ENCODE results near the gene PAPLN.

PAPLN gene

DNA sequence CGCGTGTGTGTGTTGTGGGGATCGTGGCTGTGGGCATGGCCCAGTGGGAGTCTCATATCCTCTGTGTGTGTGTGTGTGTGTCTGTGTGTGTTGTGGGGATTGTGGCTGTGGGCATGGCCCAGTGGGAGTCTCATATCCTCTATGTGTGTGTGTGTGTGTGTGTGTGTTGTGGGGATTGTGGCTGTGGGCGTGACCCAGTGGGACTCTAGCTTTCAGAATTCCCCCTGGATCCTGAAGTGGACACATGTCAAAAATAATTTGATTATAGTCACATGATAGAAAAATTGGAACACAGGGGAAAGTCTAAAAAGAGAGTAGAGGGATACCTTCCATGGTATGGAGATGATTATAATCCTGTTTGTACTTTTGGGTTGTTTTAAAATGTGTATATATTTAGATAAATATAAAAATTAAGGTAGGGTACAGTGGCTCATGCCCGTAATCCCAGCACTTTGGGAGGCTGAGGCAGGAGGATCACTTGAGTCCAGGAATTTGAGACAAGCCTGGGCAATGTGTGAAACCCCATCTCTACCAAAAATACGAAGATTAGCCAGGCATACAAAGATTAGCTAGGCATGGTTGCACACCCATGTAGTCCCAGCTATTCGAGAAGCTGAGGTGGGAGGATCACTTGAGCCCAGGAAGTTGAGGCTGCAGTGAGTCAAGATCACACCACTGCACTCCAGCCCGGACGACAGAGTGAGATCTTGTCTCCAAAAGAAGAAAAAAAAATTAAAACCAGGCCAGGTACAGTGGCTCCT, 11.0 kb downstream of the PAPLN start:
- no peak for DNase-seq

DNA sequence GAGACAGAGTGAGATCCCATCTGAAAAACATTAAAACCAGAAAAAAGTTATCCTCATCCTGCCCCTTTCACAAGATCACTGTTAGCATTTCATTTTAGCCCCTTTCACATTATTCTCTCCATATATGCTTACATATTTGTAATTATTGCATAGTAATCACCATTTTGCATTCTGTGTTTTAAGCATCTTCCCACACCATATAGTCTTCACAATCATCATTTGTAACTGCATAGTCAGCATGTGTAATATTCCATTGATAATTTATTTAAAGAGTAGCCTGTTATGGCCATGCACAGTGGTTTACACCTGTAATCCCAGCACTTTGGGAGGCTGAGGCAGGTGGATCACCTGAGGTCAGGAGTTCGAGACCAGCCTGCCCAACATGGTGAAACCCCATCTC, 11.8 kb downstream of the PAPLN start:
- DNase-seq: no peak

DNA sequence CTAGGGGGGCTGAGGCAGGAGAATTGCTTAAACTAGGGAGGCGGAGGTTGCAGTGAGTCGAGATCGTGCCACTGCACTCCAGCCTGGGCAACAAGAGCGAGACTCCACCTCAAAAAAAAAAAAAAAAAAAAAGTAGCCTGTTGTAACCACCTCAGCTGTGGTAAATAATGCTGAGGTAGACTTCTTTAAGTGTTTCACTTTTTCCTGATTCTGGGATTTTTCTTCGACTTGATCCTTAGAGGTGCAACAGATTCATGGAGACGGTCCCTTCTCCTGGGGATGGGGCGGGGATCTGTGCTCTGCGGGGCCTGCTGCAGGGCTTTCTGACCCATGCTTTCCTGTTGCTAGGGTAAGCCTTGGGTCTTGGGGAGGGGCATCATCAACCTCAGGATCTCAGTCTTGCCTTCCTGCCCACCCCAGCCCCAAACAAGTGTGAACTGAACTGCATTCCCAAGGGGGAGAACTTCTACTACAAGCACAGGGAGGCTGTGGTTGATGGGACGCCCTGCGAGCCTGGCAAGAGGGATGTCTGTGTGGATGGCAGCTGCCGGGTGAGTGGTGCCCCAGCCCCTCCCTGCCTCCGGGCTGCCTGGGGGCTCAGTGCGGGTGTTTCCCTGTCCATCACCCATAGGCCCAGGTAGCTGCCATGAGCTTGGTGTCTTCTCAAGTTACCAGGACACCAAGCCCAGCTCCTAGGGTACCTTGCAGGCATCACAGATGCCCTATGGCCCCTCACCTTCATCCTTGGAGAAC, 12.4 kb downstream of the PAPLN start:
- no peak for DNase-seq

DNA sequence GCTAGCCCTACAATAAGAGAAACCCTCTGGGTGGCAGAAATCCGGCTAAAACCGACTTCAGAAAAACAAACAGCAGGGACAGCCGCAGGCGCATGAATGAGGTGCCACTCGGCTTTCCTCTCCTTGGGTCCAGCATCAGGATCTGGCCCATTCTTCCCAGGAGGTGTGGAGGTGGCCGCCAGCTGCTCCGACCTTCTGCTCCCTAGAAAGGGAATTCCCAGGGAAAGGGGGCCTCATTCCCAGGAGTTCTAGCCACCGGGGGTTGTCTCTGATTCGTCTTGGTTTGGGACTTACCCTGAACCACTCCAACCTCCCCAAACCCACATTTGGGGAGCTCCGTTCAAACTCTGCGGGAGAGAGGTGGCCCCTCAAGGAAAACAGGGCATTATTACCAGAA, 13.0 kb downstream of the PAPLN start:
- DNase-seq: no peak

DNA sequence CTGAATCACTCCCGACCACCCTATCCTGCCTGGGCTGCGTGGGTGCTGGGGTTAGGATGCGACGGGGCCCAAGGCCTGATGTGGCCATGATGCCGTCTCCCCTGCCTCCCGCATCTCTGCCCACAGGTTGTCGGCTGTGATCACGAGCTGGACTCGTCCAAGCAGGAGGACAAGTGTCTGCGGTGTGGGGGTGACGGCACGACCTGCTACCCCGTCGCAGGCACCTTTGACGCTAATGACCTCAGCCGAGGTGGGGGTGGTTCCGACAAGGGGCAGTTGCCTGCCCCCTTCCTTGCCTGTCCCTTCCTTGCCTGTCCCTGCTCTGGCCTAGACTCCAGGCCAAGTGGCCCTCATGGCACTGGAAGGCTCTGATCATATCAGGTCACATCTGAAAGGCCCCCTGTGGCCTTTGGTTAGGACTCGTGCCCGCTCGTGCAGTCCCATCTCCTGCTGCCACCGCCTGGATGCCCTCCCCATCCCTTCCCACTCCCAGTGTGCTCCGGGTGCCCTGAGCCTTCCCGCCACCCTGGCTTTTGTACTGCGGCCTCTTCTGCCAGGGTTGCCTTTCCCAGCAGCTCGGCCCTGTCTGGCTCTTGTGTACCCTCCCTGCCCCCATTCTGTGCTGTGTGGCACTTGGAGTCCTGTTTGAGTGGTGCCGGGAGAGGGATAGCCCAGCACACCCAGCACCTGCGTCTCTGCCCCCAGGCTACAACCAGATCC, 13.6 kb downstream of the PAPLN start:
- no peak for DNase-seq

DNA sequence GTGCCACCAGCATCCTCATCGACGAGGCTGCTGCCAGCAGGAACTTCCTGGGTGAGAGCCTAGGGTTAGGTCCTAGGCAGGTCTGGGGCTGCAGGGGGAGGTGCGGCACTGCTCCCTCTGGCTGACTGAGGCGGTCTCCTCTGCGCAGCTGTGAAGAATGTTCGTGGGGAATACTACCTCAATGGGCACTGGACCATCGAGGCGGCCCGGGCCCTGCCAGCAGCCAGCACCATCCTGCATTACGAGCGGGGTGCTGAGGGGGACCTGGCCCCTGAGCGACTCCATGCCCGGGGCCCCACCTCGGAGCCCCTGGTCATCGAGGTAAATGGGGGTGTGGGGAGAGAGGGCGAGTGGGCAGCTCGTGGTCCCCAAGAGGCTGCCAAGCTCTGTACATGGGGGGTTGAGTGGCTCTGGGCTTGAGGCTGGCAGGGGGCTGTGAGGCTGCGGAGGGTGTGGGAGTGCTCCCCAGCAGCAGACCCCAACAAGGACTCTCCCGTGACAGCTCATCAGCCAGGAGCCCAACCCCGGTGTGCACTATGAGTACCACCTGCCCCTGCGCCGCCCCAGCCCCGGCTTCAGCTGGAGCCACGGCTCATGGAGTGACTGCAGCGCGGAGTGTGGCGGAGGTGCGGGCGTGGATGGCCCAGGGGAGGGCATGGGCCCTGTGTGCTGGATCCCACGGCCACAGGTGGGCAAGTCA, 14.4 kb downstream of the PAPLN start:
- DNase-seq: no peak

DNA sequence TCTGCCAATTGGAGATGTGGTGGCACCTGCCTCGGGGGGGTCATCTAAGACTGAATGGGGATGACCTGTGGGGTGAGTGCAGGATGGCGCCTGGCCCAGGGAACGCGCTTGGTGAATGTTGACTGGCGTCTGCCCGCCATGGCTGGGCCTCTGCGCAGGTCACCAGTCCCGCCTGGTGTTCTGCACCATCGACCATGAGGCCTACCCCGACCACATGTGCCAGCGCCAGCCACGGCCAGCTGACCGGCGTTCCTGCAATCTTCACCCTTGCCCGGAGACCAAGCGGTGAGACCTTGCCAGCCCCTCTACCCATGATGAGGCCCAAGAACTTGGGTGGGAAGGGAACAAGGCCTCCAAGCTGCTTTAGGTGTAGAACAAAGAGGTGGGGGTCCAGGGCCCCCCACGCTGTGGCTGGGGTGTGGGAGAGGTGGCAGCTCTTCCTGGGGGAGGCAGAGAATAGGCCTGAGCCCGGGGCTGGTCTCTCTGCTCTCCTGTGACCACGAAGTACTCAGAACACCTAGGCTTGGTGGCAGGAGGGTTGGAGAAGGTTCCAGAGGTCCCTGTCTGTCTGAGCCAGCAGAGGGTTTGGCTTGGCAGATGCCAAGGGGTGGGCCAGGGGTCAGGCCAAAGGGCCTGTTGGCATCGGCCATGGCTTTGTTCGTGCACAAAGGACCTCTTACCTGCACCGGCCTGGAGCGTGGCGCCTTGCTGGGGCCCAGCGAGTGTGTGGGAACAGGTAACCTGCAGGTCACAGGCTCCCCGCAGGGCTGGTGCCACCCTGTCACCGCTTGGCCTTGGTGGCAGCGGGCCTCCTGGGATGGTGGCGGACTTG, 15.4 kb downstream of the PAPLN start:
- DNase-seq: no peak

DNA sequence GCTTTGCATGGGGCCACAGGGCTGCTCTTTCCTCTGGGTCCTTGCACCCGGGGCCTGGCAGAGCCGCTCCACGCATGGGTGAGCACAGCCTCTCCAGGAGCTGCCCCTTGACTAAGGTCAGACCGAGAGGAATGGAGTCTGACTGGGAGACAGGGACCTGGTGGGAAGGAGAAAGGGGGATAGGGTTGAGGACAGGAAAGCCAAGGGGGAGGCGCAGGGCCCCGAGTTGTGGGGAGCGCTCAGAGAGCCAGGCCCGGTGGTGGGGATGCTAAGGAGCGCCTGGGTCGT, 16.0 kb downstream of the PAPLN start:
- DNase-seq: no peak

DNA sequence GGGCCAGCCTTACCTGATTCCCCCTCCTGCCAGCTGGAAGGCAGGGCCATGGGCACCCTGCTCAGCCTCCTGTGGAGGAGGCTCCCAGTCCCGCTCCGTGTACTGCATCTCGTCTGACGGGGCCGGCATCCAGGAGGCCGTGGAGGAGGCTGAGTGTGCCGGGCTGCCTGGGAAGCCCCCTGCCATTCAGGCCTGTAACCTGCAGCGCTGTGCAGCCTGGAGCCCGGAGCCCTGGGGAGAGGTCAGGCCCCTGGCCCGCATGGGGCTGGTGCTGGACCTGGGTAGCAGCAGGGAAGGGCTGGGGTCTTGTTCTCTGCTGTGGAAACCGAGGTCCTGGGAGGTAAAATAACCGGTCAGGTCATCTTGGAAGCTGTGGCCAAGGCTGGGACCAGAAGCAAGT, 16.4 kb downstream of the PAPLN start:
- DNase-seq: no peak

DNA sequence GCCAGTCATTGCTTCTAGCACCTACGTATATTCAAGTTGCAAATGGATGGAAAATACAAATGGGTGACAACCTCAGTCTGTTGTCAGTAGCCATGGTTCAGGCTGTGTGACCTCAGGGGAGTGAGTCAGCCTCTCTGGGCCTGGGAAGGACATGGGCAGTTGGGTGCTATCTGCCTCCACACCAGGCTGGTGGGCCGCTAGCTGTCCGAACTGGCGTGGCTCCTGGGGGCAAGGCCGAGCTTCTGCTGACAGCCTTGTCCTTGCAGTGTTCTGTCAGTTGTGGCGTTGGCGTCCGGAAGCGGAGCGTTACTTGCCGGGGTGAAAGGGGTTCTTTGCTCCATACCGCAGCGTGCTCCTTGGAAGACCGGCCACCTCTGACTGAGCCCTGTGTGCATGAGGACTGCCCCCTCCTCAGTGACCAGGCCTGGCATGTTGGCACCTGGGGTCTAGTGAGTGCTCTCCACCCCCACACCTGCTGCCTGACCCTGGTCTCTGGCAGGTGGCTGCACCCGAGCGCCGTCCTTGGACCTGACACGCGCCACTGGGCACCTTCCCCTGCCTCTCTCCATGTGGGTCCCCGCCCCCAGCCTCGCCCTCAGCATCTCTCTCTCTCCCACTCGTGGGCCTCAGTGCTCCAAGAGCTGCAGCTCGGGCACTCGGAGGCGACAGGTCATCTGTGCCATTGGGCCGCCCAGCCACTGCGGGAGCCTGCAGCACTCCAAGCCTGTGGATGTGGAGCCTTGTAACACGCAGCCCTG, 17.1 kb downstream of the PAPLN start:
- no peak for DNase-seq

DNA sequence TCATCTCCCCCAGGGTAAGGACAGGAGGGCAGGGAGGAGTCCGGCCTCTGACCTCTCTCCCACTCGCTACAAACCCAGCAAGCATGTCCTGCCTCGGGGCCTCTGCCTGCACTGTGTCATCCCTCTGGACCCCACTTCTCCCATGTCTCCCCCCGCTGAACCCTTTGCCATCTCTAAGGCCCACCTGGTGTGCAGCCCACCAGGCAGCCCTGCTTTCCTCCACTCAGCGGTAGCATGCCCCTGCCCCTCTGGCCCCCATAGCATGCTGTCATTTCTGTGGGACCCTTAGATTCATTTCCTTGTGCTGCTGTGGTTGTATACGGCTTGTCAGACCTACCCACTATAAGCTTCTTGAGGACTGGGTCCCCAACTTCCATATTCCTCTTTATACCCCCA, 17.7 kb downstream of the PAPLN start:
- no peak for DNase-seq

DNA sequence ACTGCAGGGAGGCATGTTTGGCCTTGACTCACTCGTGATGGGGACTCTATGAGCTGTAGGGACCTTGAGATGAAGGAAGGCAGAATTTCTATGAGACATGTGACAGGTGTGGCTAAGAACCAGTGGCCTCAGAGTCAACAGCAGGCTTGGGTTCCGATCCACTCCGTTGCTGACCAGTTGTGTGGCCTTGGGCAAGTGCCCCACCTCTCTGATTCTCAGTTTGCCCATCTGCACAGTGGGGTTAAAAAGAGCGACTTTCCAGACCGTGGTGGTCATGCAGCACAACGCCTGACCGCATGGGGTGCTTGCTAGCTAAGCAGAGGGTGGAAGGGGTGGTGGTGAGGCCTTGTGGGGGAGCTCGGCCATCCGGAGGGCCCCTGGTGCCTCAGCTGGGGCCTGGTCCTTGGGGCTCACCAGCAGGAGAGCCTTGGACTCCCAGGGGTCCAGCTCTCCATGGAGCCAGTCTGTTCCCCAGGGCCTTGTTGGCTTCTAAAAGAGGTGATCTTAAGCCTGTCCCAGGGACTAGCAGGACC, 18.5 kb downstream of the PAPLN start:
- DNase-seq: no peak

DNA sequence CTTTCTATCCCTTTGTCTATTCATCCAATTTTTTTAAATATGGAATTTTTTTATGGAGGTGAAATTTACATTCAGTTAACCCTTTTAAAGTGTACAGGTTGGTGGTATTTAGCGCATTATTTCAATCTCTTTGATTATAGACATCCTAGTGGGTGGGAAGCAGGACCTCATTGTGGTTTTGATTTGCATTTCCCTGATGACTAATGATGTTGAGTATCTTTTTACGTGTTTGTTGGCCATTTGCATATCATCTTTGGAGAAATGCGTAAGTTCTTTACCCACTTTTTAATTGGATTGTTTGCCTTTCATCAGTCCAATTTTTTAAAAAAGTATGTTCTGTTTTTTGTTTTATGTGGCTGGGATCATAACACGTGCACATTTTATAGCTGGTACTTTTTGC, 20.8 kb downstream of the PAPLN start:
- DNase-seq: no peak

DNA sequence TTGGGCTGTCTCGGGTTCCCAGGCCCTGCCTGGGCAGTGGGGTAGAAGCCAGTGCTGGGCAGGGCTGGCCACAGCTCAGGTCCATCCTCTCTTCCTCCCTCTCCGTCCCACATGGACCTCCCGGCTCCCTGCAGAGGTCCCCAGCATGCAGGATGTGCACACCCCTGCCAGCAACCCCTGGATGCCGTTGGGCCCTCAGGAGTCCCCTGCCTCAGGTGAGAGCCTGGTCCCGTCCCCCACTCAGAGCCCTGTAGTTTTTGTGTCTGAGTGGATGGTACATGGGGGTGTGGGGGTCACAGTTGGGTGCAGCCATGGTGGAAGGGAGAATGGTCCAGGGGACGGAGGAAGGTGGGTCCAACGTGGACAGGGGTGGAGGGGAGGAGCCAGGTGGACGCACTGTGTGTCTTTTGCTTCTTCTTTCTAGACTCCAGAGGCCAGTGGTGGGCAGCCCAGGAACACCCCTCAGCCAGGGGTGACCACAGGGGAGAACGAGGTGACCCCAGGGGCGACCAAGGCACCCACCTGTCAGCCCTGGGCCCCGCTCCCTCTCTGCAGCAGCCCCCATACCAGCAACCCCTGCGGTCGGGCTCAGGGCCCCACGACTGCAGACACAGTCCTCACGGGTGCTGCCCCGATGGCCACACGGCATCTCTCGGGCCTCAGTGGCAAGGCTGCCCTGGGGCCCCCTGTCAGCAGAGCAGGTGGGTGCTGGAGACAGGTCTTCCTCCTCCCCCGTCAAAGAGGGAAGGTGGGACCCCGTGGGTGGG, 21.7 kb downstream of the PAPLN start:
- DNase-seq: no peak

DNA sequence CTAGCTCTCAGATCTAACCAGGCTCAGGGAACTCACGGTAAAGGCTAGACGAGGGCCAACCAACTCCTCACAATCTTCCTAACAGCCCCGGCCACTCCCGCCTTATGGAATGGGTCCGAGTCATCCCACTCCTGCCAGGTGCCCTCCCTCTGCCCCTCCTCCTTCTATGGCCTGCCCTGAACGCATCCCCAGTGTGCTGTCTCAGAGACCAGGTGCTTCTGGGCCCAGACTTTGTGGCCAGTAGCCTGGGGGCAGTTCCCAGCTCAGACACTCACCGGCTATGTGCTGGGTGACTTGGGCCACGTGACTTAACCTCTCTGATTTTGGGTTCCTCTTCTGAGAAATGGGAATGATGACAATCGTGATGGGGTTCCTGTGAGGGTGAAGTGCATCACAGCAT, 22.5 kb downstream of the PAPLN start:
- no peak for DNase-seq

DNA sequence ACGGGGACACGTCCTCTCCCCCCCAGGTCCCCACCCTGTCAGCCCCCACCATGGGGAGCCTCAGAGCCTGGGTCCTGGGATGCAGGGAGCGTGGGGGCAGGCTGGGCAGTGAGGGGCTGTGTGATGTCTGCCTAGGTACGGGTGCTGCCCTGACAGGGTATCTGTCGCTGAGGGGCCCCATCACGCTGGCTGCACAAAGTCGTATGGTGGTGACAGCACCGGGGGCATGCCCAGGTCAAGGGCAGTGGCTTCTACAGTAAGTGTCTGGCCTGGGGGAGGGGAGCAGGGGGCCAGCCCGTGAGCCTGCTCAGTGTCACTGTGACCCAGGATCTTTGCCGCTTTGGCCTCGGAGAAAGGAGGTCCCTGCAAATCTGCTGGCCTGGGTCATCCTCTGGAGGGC, 23.3 kb downstream of the PAPLN start:
- no peak for DNase-seq

DNA sequence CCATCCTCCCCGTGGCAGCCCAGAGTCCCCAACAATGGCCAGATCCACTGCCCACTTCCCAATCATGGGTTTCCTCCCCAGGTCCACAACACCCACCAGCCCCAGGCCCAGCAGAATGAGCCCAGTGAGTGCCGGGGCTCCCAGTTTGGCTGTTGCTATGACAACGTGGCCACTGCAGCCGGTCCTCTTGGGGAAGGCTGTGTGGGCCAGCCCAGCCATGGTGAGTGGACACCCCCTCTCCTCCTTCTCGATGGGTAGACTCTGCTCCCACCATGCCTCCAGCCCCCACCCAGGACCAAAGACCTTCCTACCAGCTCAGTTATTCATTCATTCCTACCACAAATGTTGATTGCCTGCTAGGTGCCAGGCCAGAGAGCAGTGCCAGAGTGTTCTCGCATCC, 23.8 kb downstream of the PAPLN start:
- DNase-seq: no peak

DNA sequence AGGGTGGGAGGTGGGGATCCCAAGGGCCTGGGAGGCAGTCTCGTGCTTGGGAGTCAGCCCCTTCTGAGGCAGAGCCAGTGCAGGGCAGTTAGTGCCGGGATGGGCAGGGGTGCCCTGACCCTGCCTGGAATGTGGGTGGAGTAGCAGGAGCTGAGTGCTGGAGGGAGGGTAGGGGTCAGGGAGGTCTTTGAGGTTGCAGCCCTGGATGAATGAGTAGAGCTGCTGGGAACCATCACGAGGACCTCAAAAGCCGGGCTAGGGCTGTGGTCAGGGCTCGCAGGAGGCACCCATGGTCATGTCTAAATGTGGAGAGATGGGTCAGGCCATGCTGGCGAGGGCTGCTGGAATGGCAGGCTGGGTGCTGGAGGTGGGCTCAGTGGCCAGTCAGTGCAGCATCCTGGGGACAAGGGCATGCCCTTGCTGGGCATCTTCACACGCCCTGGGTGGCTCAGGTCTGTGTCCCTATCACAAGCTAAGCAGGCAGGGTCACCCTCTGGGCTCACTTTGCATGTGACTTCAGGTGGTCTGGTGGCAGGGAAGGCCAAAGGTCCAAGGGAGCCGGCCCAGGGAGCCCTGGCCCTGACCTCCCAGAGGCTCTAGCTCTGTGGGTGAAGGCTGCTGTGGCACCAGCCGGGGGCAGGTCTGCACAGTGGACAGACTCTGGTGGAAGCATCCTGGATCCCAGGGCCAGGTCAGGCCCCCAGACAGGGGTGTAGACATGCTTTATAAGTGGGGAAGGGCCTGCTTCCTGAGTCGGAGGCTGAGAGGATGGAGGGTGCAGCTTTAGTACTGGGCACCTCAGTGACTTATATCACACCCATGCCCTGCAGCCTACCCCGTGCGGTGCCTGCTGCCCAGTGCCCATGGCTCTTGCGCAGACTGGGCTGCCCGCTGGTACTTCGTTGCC, 24.5 kb downstream of the PAPLN start:
- no peak for DNase-seq

DNA sequence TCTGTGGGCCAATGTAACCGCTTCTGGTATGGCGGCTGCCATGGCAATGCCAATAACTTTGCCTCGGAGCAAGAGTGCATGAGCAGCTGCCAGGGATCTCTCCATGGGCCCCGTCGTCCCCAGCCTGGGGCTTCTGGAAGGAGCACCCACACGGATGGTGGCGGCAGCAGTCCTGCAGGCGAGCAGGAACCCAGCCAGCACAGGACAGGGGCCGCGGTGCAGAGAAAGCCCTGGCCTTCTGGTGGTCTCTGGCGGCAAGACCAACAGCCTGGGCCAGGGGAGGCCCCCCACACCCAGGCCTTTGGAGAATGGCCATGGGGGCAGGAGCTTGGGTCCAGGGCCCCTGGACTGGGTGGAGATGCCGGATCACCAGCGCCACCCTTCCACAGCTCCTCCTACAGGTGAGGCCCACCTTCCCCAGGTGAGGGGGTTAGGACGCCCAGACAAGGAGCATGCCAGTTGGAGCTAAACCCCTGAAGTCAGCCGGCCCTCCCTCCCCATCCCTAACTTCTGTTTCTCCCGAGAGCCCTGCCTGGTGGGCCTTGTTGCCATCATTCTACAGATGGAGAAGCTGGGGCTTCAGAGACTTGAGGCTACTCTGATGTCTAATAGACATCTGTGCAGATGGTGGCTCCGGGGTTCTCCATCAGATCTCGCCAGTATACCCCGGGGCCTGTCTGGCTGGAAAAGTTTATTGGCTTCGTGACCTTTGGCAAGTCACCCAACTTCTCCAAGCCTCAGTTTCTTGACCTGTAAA, 25.3 kb downstream of the PAPLN start:
- no peak for DNase-seq
